ENCODE measurements around the gene F2RL2.

F2RL2 gene

DNA sequence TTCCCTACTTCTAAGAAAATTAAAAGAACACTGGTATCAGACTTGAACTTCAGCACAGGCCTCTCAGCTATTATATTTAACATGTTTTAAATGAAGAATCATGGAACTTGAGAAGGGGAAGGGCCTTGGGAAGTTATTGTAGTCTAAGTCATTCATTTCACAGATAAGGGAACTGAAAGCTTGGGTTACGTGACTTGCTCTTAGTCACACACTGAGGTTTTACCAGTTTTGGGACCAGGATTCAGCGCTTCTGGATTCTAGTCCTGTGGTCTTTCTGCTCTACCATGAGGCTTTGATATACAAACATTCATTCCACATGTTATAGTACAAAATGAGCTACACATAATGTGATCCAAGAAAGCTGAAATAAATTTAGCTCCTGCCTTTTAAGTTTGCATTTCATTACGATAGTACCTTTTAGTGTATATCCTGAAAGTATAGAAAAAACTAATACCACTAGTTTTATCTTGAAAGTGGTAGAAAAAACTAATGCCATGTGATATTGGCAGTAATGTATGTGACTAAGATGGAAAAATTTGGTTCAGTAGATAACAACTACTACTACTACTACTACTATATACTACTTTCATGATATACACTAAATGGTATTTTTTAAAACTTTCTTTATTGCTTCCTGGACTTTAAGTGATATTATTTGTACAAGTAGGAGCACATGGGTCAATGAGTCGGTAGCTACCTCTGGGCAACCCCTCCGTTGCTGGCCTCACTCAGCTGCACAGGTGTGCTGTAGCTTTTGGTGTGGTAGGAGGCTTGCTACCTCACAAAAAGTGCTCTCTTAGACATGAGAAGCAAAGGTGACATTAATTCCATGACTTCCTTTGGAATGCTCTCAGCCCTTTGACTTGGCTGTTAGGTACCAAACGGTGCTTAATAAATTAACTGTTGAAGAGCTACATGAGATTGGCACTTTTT, 40.7 kb downstream of the F2RL2 start:
- no peak for DNase-seq

DNA sequence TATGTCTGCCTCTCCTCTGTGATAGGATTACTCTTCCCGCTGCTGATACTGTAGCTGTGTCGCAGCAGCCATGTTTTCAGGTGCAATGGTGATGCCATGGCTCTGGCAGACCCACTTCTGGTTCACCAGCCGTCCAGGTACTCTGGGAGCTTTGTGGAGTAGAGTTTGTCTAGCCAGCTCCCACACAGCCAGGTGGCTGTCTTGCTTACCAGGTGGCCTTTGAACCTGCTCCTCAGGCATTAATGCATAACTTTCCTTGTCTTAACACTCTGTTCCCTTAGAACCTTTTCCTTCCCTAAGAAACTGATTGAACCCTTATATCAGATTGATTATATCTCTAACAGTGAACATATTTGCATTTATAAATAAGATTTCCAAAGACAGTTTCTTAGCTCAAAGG, 42.2 kb downstream of the F2RL2 start:
- no peak for DNase-seq

DNA sequence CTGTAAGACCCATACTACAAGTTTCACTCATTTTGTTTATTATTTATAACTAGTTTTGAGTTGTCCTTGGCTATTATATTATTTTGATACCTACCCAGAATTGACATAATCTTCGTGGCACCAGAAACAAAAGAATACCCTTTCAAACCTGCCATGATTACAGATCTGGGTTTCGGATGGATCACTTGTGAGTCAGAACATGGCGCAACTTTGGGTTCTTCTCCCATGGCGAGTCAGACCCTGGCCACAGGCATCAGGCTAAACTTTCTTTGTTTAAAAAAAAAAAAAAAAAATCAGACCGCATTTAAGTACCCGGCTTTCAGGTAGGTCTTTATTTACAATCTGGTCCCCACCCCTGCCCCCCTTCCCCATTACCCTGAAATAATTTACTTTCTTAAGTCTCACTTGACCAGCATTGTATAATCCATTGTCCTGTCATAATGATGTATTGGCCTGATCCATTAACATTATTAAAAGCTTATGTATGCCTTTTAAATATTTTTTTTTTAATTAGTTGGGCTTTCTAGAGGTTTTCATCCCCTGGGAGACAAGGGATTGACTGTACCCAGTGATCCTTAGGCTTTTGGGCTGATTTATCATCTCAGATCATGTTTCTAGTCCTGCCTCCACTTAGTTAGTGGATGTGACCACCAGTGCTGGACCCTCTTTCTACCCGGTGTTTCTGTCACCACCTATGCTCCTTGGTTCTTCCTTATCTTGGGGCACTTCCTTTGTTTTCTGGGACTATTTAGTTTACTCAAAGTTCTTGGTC, 43.9 kb downstream of the F2RL2 start:
- no peak for DNase-seq

DNA sequence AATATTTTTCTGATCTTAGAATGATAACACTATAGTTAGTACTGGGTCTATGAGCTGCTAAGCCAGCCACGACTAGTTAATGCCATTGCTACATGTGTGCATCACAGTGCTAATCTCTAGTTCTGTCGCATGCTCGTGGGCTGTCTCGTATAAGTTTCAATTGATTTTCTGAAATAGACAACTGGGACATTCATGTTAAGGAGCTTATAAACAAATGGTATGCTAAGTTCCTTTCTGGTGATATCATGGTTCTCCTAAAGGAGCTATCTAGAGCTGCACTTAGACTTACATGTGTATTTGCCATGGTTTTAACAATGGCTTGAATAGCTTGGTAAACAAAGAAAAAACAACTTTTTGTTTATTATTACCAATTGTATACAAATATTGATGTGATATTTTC, 46.2 kb downstream of the F2RL2 start:
- no peak for DNase-seq

DNA sequence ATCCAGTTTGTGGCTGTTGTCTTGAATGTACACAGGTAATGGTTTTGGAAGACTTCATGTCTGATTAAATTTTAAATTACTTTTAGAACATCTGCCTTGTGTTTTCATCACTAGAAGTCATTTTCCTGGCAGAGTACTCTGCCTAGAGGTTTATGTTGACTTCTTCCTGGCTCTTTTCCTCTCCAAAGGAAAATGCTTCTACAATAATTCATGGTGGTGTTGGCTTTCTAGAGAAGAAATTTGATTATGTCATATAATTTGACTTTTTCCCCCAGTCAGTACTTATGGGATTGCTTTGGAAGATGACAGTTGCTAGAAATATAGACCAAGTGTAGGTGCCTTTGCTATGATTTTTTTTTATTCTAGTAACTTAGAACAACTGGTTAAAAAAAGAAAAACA, 46.8 kb downstream of the F2RL2 start:
- DNase-seq = no peak

DNA sequence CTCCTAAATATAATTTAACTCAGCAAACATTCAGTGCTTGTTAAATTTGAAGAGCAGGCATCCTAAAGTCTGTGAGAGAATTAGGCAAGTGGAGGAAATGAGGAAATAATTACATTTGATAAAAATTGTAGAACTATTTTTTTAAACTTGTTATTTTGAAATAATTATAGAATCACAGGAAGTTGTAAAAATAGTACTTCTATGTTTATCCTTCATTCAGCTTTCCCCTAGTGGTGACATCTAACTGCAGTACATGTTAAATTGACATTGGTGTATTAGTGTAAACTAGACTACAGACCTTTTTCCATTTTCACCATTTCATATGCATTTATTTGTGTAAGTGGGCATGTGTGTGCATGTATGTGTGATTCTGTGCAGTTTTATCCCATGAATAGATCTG, 51.6 kb downstream of the F2RL2 start:
- no peak for DNase-seq

DNA sequence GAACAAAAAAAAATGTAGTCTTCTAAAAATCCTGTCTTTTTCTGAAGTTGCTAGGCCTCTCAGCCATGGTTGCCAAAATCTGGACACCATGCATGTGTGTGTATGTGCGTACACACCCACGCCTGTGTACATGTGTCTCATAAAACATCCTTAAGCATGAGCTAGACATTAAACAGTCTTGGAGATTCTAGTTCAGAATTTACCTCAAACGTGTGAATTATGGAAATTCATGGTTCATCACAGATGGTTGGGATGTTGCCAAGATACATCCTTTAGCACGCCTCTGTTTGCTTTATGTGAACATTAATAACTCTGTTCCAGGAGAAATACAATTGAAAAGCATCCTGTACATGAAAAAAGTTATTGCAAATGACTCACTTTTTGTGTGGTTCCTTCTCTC, 53.0 kb downstream of the F2RL2 start:
- DNase-seq = no peak

Data from activated T-cell treated with anti-CD3 and anti-CD28 coated beads for 4 hours (primary cell).